Fibroblast of villous mesenchyme (primary cell): Measurements from ENCODE around the gene ANO2. TPM values are rescaled to one million over a fixed set of nuclear protein-coding genes. Genes with fewer than 3 reads are reported as not detected.
A peak's percentile ranks its signal among the peaks of the same experiment; 100 is the strongest.

ENCODE experiments used
- DNase-seq: peaks from one replicate; pipeline ENCODE4 v3.0.0-alpha.2; 2010; ENCODE audit warnings: low read depth
- H3K4me3 ChIP-seq: 2 replicates; pipeline ENCODE4 v1.5.1; 2011; ENCODE audit warnings: low read depth, mild to moderate bottlenecking, low read length
- total RNA-seq: library from RNA; depleted of rRNA; stranded (reverse); fragments of >200 nt; gene quantifications from 2 replicates; pipeline ENCODE4 v1.2.3, GENCODE V29; 2012
- TF ChIP-seq, protein P1 (sequence below): IDR thresholded peaks from 2 replicates; pipeline ENCODE4 v1.5.1; 2012; ENCODE audit warnings: low read depth, mild to moderate bottlenecking, low read length; ENCODE audit not compliant: insufficient read depth

The ANO2 gene
- total RNA-seq, 1 donor, result 0.43 TPM

DNA sequence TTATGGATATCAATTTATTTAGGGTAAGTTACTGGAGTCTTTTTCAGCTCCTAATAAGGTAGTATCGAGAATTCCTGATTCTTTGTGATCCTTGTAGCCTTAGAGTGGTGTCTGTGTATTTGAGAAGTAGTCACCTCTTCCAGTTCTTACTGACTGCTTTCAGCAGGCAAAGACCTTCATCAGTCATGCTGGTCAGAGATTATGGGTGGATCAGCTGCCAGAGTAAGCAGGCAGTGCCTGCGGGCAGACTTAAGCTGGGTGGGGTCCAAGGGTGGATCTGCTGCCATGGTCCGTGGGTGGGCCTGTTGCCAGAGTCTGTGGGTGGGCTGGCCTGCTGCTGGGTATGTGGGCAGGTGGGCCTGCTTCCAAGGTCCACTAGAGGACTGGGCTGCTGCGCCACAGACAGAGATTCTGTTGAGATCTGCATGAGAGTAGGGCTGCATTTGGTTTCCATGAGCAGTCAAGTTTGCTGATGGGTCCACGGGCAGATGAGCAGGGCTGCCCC is 188.7 kb downstream of the ANO2 start:
- no peak overlapping the region for H3K4me3 ChIP-seq
- no peak for DNase-seq
- TF ChIP-seq, protein P1, sequence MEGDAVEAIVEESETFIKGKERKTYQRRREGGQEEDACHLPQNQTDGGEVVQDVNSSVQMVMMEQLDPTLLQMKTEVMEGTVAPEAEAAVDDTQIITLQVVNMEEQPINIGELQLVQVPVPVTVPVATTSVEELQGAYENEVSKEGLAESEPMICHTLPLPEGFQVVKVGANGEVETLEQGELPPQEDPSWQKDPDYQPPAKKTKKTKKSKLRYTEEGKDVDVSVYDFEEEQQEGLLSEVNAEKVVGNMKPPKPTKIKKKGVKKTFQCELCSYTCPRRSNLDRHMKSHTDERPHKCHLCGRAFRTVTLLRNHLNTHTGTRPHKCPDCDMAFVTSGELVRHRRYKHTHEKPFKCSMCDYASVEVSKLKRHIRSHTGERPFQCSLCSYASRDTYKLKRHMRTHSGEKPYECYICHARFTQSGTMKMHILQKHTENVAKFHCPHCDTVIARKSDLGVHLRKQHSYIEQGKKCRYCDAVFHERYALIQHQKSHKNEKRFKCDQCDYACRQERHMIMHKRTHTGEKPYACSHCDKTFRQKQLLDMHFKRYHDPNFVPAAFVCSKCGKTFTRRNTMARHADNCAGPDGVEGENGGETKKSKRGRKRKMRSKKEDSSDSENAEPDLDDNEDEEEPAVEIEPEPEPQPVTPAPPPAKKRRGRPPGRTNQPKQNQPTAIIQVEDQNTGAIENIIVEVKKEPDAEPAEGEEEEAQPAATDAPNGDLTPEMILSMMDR, result no peak

DNA sequence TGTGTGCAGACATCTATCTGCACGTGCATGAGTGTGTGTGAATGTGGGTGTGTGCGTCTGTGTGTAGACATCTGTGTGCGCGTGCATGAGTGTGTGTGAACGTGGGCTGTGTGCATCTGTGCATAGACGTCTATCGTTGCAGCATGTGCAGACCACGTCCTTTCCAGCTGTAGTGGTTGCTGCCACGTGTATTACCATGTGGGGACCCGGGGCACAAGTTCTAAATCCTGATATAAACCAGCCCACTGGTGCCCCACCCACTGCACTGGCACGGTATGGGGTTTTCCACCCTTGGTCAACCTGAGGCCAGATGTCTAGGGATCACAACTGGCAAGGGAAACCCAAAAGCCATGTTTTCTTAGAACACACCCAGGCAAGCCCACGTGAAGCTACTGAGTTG is 197.0 kb downstream of the ANO2 start:
- no peak for DNase-seq
- H3K4me3 ChIP-seq, result no peak overlapping the region
- TF ChIP-seq, protein P1, result no peak

DNA sequence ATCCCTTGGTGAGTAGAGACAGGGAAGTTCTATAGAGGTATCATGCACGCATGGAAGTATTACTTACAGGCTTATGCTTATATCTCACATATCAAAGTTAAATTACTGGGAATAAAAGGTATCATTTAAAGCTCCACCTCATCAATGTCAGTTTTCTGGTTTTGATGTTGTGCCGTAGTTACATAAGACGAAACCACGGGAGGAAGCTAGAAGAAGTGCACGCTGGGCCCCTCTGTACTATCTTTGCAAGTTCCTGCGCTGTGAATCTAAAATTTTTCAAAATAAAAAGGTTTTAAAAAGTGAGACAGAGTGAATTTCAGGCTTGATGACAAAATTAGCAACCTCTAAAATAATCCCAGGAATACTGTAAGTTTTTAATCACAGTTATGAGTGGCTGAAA is 198.1 kb downstream of the ANO2 start:
- no peak for DNase-seq
- no peak overlapping the region for H3K4me3 ChIP-seq
- TF ChIP-seq, protein P1, result no peak

DNA sequence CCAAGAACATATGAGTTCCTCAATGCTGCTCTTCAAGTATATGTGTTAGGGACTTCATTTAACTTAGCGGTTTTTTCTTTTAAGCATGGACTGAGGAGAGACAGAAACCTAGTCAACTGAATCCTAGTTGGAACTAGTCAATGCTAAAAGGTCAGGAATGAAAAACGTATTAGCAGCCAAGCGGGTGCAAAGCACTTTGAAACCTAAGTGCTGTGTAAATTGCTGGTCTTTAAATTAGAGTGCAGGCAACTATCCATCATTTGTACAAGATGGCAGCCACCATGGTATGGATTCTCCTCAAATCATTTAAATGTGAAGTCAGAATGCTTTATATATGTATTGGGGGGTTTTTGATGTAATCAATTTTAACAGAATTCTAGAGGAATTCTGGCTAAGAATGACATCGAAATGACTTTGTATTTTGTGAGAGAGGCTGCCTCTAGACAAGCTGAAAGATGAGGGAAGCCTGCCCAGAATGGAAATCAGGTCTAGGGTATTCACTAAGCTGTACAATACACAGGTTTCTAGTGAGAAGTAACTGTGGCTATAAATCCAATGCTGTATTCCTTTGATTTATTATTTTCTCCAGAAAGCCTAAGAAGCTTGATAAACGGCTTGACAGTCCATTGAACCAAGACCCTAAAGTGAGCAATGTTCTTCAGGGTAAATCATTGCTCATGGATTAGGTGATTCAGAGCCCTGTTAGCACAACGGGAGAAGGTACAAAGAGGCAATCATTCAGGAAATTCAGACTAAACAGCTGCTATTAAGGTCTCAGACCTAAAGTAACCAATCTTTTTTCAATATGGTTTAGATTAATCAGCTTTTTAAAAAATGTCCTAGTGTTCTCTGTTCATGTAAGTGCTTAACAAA is 198.8 kb downstream of the ANO2 start:
- DNase-seq, result no peak
- H3K4me3 ChIP-seq, result no peak overlapping the region
- TF ChIP-seq, protein P1, result no peak

DNA sequence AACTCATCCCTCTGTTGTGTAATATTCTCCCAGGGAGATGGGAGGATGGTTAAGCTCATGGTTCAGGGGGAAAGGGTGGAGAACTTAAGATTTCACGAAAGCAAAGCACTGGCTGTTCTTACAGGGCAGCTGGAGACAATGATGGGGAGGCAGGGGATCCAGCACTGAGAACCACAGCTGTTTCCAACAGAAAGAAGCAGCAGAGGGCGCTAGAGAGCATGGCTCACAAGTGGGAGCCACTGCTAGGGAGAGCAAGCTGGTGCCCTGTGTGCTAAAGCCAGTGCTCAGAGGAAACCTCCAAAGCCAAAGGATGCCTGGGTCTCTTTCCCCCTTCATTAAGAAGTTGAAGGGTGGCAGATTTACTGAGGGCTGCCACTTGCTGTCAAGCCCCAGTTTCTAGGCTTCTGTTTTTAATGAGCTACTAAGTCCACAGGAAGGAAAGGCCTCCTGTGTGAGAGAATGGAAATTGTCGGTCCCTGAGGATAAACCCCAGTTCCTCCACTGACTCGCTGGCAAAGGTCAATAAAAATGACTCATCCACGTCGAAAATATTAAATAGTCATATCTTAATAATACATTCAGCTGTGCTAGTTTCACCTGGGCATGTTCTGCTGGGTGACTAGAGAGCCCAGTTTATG is 199.7 kb downstream of the ANO2 start:
- TF ChIP-seq, protein P1, result peak; percentile 79
- DNase-seq, result peak; percentile 39
- no peak overlapping the region for H3K4me3 ChIP-seq

DNA sequence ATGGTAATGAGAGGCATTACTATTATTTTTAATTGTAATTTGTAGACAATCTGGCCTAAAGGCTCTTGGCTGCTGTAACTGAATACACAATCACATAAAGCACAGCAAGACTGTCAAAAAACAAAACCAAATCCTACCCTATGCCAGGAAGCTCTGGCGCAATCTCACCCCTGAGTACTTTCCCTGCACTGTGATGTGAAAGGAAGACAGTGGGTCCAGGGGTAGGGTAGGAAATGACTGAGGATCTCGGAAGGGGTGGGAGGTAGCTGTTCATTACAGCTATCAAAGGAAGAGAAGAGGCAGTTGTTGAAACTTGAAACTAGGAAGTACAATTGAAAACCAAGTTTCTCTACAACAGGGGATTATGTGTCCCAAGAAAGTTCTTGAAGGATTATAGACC is 202.8 kb downstream of the ANO2 start:
- TF ChIP-seq, protein P1, result no peak

More for the DNA sequence above, 202.8 kb downstream of the ANO2 start:
- DNase-seq, result no peak
- H3K4me3 ChIP-seq, result no peak overlapping the region
